Esophagus muscularis mucosa (tissue), 4 donors: Measurements from ENCODE around the gene PPM1M.

Experiments used
- CTCF ChIP-seq, 3 experiments: fragments of 200-600 bp in 2 of 3; fragments of 450-650 bp in 1 of 3; sonication (generic) in 2 of 3; IDR thresholded peaks; one replicate each; pipeline ENCODE4 v1.5.1; 2017 to 2019; ENCODE audit warnings: antibody characterized with exemption in 3 of 3, mild to moderate bottlenecking in 2 of 3, moderate library complexity in 1 of 3
- EP300 ChIP-seq: sonication (generic); formaldehyde crosslinking; IDR thresholded peaks from one replicate; pipeline ENCODE4 v1.6.1; 2017; ENCODE audit warnings: antibody characterized with exemption
- POLR2A ChIP-seq: fragments of 450-650 bp; IDR thresholded peaks from one replicate; pipeline ENCODE4 v1.6.1; 2017; ENCODE audit warnings: antibody characterized with exemption, moderate library complexity, mild to moderate bottlenecking, low read depth
- POLR2AphosphoS5 ChIP-seq, 2 donors: sonication (generic); formaldehyde crosslinking; IDR thresholded peaks; one replicate each; pipeline ENCODE4 v1.6.1; 2017; ENCODE audit warnings: antibody characterized with exemption in 2 of 2

GRCh38 chr3:52197499-52197841 lies 48.1 kb upstream of the PPM1M start:
- TF ChIP-seq CTCF (IDR thresholded peaks at IDR 0.05) (no peak), POLR2A (no peak), EP300 (no peak), POLR2AphosphoS5 (IDR thresholded peaks at IDR 0.05) (no peak)
